KMS-11 (cell line): Measurements from ENCODE around the gene TAF3.

Source experiments
- H2AFZ ChIP-seq: fragments of 200-600 bp; sonication (generic); 2 replicates; pipeline ENCODE4 v1.6.1; 2016; ENCODE audit warnings: antibody characterized with exemption, mixed run types, low read depth
- H3K27ac ChIP-seq: fragments of 200-600 bp; sonication (generic); 2 replicates; pipeline ENCODE4 v1.6.1; 2016; ENCODE audit warnings: mild to moderate bottlenecking, mixed run types
- H3K27me3 ChIP-seq: fragments of 200-600 bp; sonication (generic); 2 replicates; pipeline ENCODE4 v1.6.1; 2017; ENCODE audit warnings: mild to moderate bottlenecking, low read depth, mixed run types, moderate library complexity; ENCODE audit not compliant: insufficient read depth
- H3K36me3 ChIP-seq: fragments of 200-600 bp; sonication (generic); 2 replicates; pipeline ENCODE4 v1.6.1; 2017; ENCODE audit warnings: mild to moderate bottlenecking, mixed run types; ENCODE audit not compliant: insufficient read depth
- H3K4me1 ChIP-seq: fragments of 200-600 bp; sonication (generic); 2 replicates; pipeline ENCODE4 v1.6.1; 2016; ENCODE audit warnings: mild to moderate bottlenecking, low read depth, mixed run types; ENCODE audit not compliant: poor library complexity, severe bottlenecking
- H3K4me2 ChIP-seq: fragments of 200-600 bp; sonication (generic); 2 replicates; pipeline ENCODE4 v1.7.0; 2016; ENCODE audit warnings: mild to moderate bottlenecking, mixed run types
- H3K4me3 ChIP-seq: fragments of 200-600 bp; sonication (generic); IDR thresholded peaks from 2 replicates; pipeline ENCODE4 v1.6.1; 2017; ENCODE audit warnings: low read depth, low read length, mixed read lengths; ENCODE audit not compliant: insufficient read depth
- H3K79me2 ChIP-seq: fragments of 200-600 bp; sonication (generic); 2 replicates; pipeline ENCODE4 v1.6.1; 2016; ENCODE audit warnings: low read depth, mixed run types; ENCODE audit not compliant: insufficient read depth
- H3K9ac ChIP-seq: fragments of 200-600 bp; sonication (generic); 2 replicates; pipeline ENCODE4 v1.6.1; 2016; ENCODE audit warnings: mild to moderate bottlenecking, mixed run types
- H4K20me1 ChIP-seq: fragments of 200-600 bp; sonication (generic); 2 replicates; pipeline ENCODE4 v1.6.1; 2016; ENCODE audit warnings: mild to moderate bottlenecking, mixed run types; ENCODE audit not compliant: insufficient read depth
- CTCF ChIP-seq: fragments of 200-600 bp; sonication (generic); conservative IDR thresholded peaks from 2 replicates; pipeline ENCODE4 v1.6.1; 2017; ENCODE audit warnings: low read depth, mild to moderate bottlenecking, antibody characterized with exemption, low read length, moderate library complexity, mixed read lengths

TAF3 gene

GRCh38 chr10:8055420-8056349 lies 237.4 kb downstream of the TAF3 start:
- peaks cover 11% of the 10 kb centered on the region; the same call in 1 of the 2 replicates for H3K27me3 ChIP-seq
- H3K9ac ChIP-seq = no peak overlapping the region
- TF ChIP-seq CTCF = no peak
- H3K27ac ChIP-seq = no peak overlapping the region
- no peak overlapping the region for H2AFZ ChIP-seq
- no peak overlapping the region for H3K4me3 ChIP-seq
- no peaks in the 10 kb centered on the region for H3K36me3 ChIP-seq
- no peaks in the 10 kb centered on the region for H4K20me1 ChIP-seq
- no peaks in the 10 kb centered on the region for H3K79me2 ChIP-seq
- H3K4me1 ChIP-seq = no peaks in the 10 kb centered on the region
- no peak overlapping the region for H3K4me2 ChIP-seq

- H3K27ac ChIP-seq = no peak overlapping the region
- TF ChIP-seq CTCF = no peak
- H4K20me1 ChIP-seq = no peaks in the 10 kb centered on the region
- H3K27me3 ChIP-seq = peaks cover 11% of the 10 kb centered on the region; the same call in 1 of the 2 replicates
- H3K79me2 ChIP-seq = no peaks in the 10 kb centered on the region
- H3K36me3 ChIP-seq = no peaks in the 10 kb centered on the region
- H3K4me1 ChIP-seq = no peaks in the 10 kb centered on the region
- no peak overlapping the region for H3K9ac ChIP-seq
- no peak overlapping the region for H2AFZ ChIP-seq
- no peak overlapping the region for H3K4me2 ChIP-seq
- no peak overlapping the region for H3K4me3 ChIP-seq
These were observed 238.1 kb downstream of the TAF3 start for GRCh38 chr10:8056378-8056777.

GRCh38 chr10:8056871-8057331 lies 238.6 kb downstream of the TAF3 start:
- H3K27me3 ChIP-seq = peaks cover 9% of the 10 kb centered on the region; the same call in 1 of the 2 replicates
- H3K4me2 ChIP-seq = no peak overlapping the region
- H2AFZ ChIP-seq = no peak overlapping the region
- H4K20me1 ChIP-seq = no peaks in the 10 kb centered on the region
- H3K27ac ChIP-seq = no peak overlapping the region
- H3K9ac ChIP-seq = no peak overlapping the region
- H3K79me2 ChIP-seq = no peaks in the 10 kb centered on the region
- no peaks in the 10 kb centered on the region for H3K36me3 ChIP-seq
- H3K4me1 ChIP-seq = no peaks in the 10 kb centered on the region
- no peak for TF ChIP-seq CTCF
- no peak overlapping the region for H3K4me3 ChIP-seq

GRCh38 chr10:8057636-8058273 lies 239.4 kb downstream of the TAF3 start:
- no peaks in the 10 kb centered on the region for H3K36me3 ChIP-seq
- TF ChIP-seq CTCF = no peak
- no peaks in the 10 kb centered on the region for H3K4me1 ChIP-seq
- no peak overlapping the region for H3K4me2 ChIP-seq
- H3K27me3 ChIP-seq = peaks cover under 1% of the 10 kb centered on the region; the same call in 1 of the 2 replicates
- no peak overlapping the region for H3K9ac ChIP-seq
- no peak overlapping the region for H2AFZ ChIP-seq
- no peaks in the 10 kb centered on the region for H3K79me2 ChIP-seq
- no peak overlapping the region for H3K27ac ChIP-seq
- no peaks in the 10 kb centered on the region for H4K20me1 ChIP-seq
- H3K4me3 ChIP-seq = no peak overlapping the region
